Karpas-422 (cell line): ENCODE data around the gene CFAP57. TPM values are rescaled to one million over a fixed set of nuclear protein-coding genes. Genes with fewer than 3 reads are reported as not detected.

ENCODE experiments used
- DNase-seq: peaks from one replicate; pipeline ENCODE4 v3.0.0-alpha.2; 2015
- H2AFZ ChIP-seq: fragments of 200-600 bp; sonication (generic); 2 replicates; pipeline ENCODE4 v1.6.1; 2014; ENCODE audit warnings: antibody characterized with exemption, low read length, mixed read lengths
- H3K27ac ChIP-seq: fragments of 200-600 bp; sonication (generic); 2 replicates; pipeline ENCODE4 v1.5.1; 2014; ENCODE audit warnings: mild to moderate bottlenecking, low read length, moderate library complexity
- H3K27me3 ChIP-seq: fragments of 200-600 bp; sonication (generic); 2 replicates; pipeline ENCODE4 v1.6.1; 2014; ENCODE audit warnings: low read length, mixed read lengths
- H3K36me3 ChIP-seq: fragments of 200-600 bp; sonication (generic); 2 replicates; pipeline ENCODE4 v1.6.1; 2014; ENCODE audit warnings: low read length, mixed read lengths; ENCODE audit not compliant: insufficient read depth
- H3K4me1 ChIP-seq: fragments of 200-600 bp; sonication (generic); 2 replicates; pipeline ENCODE4 v1.6.1; 2014; ENCODE audit warnings: mild to moderate bottlenecking, low read length, mixed read lengths
- H3K4me2 ChIP-seq: fragments of 200-600 bp; sonication (generic); 2 replicates; pipeline ENCODE4 v1.6.1; 2014; ENCODE audit warnings: low read length, low read depth, mild to moderate bottlenecking; ENCODE audit not compliant: poor library complexity, severe bottlenecking
- H3K4me3 ChIP-seq: fragments of 200-600 bp; sonication (generic); 2 replicates; pipeline ENCODE4 v1.5.1; 2014; ENCODE audit warnings: mild to moderate bottlenecking, antibody characterized with exemption, low read length, mixed read lengths
- H3K79me2 ChIP-seq: fragments of 200-600 bp; sonication (generic); 2 replicates; pipeline ENCODE4 v1.6.1; 2014; ENCODE audit warnings: mild to moderate bottlenecking, low read length, mixed read lengths
- H3K9ac ChIP-seq: fragments of 200-600 bp; sonication (generic); 2 replicates; pipeline ENCODE4 v1.6.0; 2014; ENCODE audit warnings: low read length
- H3K9me2 ChIP-seq: fragments of 200-600 bp; sonication (generic), shearing (Covaris generic); replicated peaks from 2 replicates; pipeline ENCODE4 v1.6.0; 2014; ENCODE audit warnings: mild to moderate bottlenecking, low read length, moderate library complexity; ENCODE audit not compliant: insufficient read depth
- H3K9me3 ChIP-seq: fragments of 300-700, 200-600 bp; sonication (generic); 2 replicates; pipeline ENCODE4 v1.6.1; 2014; ENCODE audit warnings: low read length, mixed read lengths
- H4K20me1 ChIP-seq: fragments of 200-600 bp; sonication (generic); 2 replicates; pipeline ENCODE4 v1.6.1; 2014; ENCODE audit warnings: mild to moderate bottlenecking, antibody characterized with exemption, low read length, low read depth; ENCODE audit not compliant: insufficient read depth
- total RNA-seq: library from RNA; depleted of rRNA; stranded (reverse); fragments of >200 nt; shearing (Covaris generic); gene quantifications from 2 replicates; pipeline ENCODE4 v1.2.3, GENCODE V29; 2014; ENCODE audit warnings: low replicate concordance

Gene CFAP57
- total RNA-seq, 1 experiment from 2014 or later: not detected

DNA sequence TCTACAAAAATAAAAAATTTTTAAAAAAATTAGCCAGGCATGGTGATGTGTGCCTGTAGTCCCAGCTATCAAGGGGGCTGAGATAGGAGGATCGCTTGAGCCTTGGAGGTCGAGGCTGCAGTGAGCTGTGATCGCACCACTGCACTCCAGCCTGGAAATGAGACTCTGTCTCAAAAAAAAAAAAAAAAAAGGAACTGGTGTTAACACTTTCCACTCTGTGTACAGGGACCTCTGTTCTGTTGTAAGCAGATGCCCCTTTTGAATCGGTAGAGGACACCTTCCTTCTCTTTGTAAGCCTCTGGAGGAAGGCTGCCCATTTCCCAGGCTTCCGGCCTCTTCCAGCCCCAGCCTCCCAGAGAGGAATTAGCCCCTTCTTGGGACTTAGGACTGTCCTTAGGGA, 120.5 kb downstream of the CFAP57 start:
- DNase-seq: no peak
- Histone ChIP-seq H3K36me3 (no peaks in the 10 kb centered on the region), H3K27me3 (no peaks in the 10 kb centered on the region)

DNA sequence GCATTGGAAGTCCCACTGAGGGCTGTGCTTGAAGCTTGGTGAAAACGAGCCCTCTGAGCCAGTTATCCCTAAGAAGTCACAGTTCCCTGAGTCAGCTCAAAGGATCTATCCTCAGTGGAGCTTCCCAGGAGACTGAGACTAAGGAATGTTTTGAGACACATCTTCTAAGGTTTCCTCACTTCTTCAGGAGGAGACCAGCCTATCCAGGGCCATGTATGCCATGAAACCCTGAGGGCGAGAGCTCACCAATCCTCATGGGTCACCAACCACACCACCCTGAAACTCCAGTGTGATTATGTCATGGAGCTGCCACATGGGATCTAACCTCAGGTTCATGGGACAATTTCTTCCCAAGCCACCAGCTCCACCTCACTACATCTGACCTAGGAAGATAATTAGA, 121.0 kb downstream of the CFAP57 start:
- Histone ChIP-seq H3K4me1 (no peaks in the 10 kb centered on the region), H3K79me2 (no peaks in the 10 kb centered on the region), H3K27ac (no peak overlapping the region), H3K27me3 (no peaks in the 10 kb centered on the region), H3K4me3 (no peak overlapping the region), H4K20me1 (no peaks in the 10 kb centered on the region), H3K4me2 (no peak overlapping the region), H3K9ac (no peak overlapping the region), H3K9me3 (no peaks in the 10 kb centered on the region), H3K9me2 (no peaks in the 10 kb centered on the region), H3K36me3 (no peaks in the 10 kb centered on the region), H2AFZ (no peak overlapping the region)
- no peak for DNase-seq

More for the DNA sequence above, 120.5 kb downstream of the CFAP57 start:
- no peaks in the 10 kb centered on the region for H3K4me1 ChIP-seq
- no peak overlapping the region for H2AFZ ChIP-seq
- H3K4me3 ChIP-seq: no peak overlapping the region
- H3K27ac ChIP-seq: no peak overlapping the region
- no peaks in the 10 kb centered on the region for H3K9me2 ChIP-seq
- no peaks in the 10 kb centered on the region for H3K9me3 ChIP-seq
- H4K20me1 ChIP-seq: no peaks in the 10 kb centered on the region
- no peaks in the 10 kb centered on the region for H3K79me2 ChIP-seq
- no peak overlapping the region for H3K9ac ChIP-seq
- H3K4me2 ChIP-seq: no peak overlapping the region

DNA sequence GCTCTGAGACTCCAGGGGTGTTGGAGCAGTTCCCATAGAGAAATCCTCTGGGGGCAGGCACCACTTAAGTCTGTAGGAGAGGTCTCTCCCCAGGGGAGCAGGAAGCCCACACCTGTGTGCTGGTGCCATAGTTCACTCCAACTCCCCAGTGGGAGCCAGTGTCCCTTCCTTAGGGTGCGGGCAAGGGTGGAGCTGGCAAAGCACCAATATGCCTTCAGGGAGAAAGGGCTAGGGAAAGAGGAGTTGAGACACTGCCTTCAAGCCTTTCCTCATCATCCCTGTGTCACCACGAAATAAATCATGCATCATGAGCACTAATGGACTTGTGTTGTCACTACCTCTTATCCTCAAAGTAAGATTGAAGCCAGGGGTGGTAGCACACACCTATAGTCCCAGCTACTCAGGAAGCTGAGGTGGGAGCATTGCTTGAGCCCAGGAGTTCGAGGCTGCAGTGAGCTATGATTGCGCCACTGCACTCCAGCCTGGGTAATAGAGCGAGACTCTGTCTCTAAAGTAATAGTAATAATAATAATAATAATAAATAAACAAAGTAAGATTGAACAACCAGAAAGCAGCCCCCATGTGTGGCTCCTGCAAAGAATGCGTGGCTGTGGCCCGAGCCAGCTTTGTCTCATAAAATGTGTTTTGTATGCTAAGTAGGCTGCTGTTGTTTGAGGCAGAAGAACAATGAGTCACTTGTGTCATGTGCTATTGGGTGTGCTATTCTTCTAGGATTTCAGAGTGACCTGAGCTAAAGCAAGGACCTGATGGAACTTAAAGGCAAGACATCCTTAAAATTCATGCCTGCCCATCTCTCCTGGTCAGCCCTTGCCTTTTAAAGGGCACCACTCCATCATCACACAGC, 122.0 kb downstream of the CFAP57 start:
- no peaks in the 10 kb centered on the region for H4K20me1 ChIP-seq
- H3K79me2 ChIP-seq: no peaks in the 10 kb centered on the region
- no peak overlapping the region for H3K4me2 ChIP-seq
- no peaks in the 10 kb centered on the region for H3K9me2 ChIP-seq
- H3K9ac ChIP-seq: no peak overlapping the region
- H2AFZ ChIP-seq: no peak overlapping the region
- no peak overlapping the region for H3K4me3 ChIP-seq
- no peak for DNase-seq
- H3K36me3 ChIP-seq: no peaks in the 10 kb centered on the region
- H3K9me3 ChIP-seq: no peaks in the 10 kb centered on the region
- no peak overlapping the region for H3K27ac ChIP-seq
- H3K4me1 ChIP-seq: no peaks in the 10 kb centered on the region
- H3K27me3 ChIP-seq: no peaks in the 10 kb centered on the region

DNA sequence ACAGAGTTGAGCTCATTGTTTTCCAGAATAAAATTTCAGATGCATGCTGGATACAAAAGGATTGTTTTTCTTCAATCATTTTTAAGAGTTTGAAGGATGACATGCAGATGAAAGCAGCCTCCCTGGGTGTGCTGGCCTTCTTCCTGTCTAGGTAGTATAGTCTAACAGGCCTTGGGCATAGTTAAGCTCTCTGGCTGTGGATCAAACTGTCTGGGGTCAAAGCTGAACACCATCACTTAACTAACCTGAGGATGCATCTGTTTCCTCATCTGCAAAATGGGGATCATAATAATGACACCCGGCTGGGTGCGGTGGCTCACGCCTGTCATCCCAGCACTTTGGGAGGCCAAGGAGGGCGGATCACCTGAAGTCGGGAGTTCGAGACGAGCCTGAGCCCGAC, 122.6 kb downstream of the CFAP57 start:
- no peak overlapping the region for H3K27ac ChIP-seq
- DNase-seq: no peak
- H3K4me3 ChIP-seq: no peak overlapping the region
- no peaks in the 10 kb centered on the region for H3K9me2 ChIP-seq
- H3K79me2 ChIP-seq: no peaks in the 10 kb centered on the region
- H2AFZ ChIP-seq: no peak overlapping the region
- no peaks in the 10 kb centered on the region for H3K27me3 ChIP-seq
- no peaks in the 10 kb centered on the region for H3K4me1 ChIP-seq
- H3K36me3 ChIP-seq: no peaks in the 10 kb centered on the region
- H4K20me1 ChIP-seq: no peaks in the 10 kb centered on the region
- no peaks in the 10 kb centered on the region for H3K9me3 ChIP-seq
- H3K4me2 ChIP-seq: no peak overlapping the region
- no peak overlapping the region for H3K9ac ChIP-seq

DNA sequence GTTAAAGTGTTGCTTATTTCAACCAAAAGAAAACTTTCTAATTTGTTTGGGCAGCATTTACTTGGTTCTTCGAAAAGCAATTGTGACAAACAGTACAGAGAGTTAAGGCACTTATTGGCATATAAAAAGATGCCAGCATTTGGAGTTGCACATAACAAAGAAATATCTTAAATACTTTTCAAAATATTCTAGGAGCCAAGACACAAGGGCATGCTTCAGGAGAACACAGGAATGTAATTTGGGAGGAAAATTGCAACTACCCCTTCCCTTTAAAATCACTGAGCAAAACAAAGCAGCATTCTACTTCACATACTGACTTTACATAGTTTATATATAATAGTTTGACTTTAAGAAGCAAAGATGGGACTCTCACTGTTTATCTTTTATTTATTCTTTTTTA, 124.1 kb downstream of the CFAP57 start:
- DNase-seq: no peak
- H3K79me2 ChIP-seq: no peaks in the 10 kb centered on the region
- no peaks in the 10 kb centered on the region for H3K4me1 ChIP-seq
- H3K27me3 ChIP-seq: no peaks in the 10 kb centered on the region
- no peak overlapping the region for H3K4me3 ChIP-seq
- no peak overlapping the region for H3K27ac ChIP-seq
- H3K36me3 ChIP-seq: no peaks in the 10 kb centered on the region
- no peaks in the 10 kb centered on the region for H4K20me1 ChIP-seq
- no peaks in the 10 kb centered on the region for H3K9me2 ChIP-seq
- H3K9me3 ChIP-seq: no peaks in the 10 kb centered on the region
- no peak overlapping the region for H3K9ac ChIP-seq
- no peak overlapping the region for H3K4me2 ChIP-seq
- no peak overlapping the region for H2AFZ ChIP-seq

DNA sequence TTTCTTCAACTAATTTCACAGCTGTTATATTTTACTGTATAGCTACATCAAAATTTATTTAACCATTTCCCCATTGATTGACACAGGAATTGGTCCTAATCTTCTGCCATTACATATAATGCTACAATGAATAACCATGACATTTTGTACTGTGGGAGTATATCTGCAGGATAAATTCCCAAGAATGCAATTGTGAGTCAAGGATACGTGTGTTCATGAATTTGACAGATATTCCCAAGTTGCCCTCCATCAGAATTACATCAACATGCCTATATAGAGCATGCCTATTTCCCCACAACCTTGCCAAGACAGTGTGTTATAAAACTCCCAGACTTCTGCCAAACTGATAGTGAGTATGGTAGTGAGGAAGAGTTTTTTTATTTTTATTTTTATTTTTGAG, 125.9 kb downstream of the CFAP57 start:
- no peak overlapping the region for H3K9ac ChIP-seq
- no peaks in the 10 kb centered on the region for H3K36me3 ChIP-seq
- H3K9me2 ChIP-seq: no peaks in the 10 kb centered on the region
- no peaks in the 10 kb centered on the region for H3K9me3 ChIP-seq
- DNase-seq: no peak
- H3K79me2 ChIP-seq: no peaks in the 10 kb centered on the region
- H3K4me3 ChIP-seq: no peak overlapping the region
- H3K4me2 ChIP-seq: no peak overlapping the region
- H2AFZ ChIP-seq: no peak overlapping the region
- H4K20me1 ChIP-seq: no peaks in the 10 kb centered on the region
- no peaks in the 10 kb centered on the region for H3K4me1 ChIP-seq
- H3K27me3 ChIP-seq: no peaks in the 10 kb centered on the region
- no peak overlapping the region for H3K27ac ChIP-seq

DNA sequence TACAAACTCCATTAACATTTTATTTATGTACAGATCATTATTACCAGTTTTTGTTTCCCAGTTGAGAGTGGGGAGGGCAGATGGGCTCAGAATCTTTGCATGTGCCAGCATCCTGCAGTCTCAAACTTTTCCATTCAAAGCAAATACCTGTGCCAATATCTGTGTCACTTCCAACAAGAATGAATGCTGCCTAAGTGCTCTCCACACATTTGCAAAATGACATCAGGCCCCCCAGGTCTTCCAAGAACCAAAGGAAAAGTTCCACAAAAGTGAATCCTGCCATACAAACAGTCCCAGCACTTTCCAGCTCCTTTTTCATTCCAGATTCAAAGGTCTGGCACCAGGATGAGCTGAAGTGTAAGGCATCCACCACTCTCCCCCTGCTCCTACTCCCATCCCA, 127.0 kb downstream of the CFAP57 start:
- no peak overlapping the region for H3K9ac ChIP-seq
- no peaks in the 10 kb centered on the region for H3K9me3 ChIP-seq
- H2AFZ ChIP-seq: no peak overlapping the region
- no peak overlapping the region for H3K4me3 ChIP-seq
- H3K4me1 ChIP-seq: no peaks in the 10 kb centered on the region
- no peaks in the 10 kb centered on the region for H3K9me2 ChIP-seq
- H3K36me3 ChIP-seq: no peaks in the 10 kb centered on the region
- H3K79me2 ChIP-seq: no peaks in the 10 kb centered on the region
- DNase-seq: no peak
- H3K27me3 ChIP-seq: no peaks in the 10 kb centered on the region
- no peak overlapping the region for H3K4me2 ChIP-seq
- H3K27ac ChIP-seq: no peak overlapping the region
- H4K20me1 ChIP-seq: no peaks in the 10 kb centered on the region

DNA sequence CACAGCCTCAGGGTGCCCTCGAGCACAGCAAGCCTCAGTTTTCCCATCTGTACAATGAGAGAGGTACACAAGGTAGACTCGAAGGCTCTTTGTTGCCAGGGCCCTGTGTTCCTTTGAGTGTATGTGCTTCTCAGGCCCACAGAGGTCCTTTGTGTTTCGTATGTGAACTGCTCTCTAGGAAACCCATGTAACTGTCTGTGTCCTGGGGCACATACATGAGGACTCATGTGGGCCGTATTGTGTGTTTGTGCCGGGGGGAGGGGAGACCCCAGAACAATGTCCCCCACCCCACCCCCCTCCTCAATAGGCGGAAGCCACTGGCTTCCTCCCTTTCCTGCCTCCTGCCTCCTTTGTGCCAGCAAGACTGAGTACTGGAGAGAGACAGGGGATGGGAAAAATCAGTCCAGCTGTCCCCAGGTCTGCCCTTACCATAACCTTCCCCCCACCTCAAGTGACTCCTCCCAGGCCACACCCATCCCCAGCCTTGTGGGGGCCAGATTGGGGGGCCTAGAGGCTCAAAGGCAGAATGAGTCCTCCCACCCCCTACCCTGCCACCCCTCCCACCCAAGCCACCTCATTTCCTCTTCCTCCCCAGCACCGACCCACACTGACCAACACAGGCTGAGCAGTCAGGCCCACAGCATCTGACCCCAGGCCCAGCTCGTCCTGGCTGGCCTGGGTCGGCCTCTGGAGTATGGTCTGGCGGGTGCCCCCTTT, 128.4 kb downstream of the CFAP57 start, which contains the start of gene TIE1:
Gene TIE1, plus strand, starts transcription at position 605 of the 717 bp plus-strand sequence. Its CDS starts 90 bp downstream, at position 695.
- no peaks in the 10 kb centered on the region for H3K79me2 ChIP-seq
- no peak within 1 kb of the TSS for H3K9ac ChIP-seq
- no peaks in the 10 kb centered on the region for H3K9me3 ChIP-seq
- H3K27me3 ChIP-seq: no peaks in the 10 kb centered on the region
- no peak within 1 kb of the TSS for H3K4me3 ChIP-seq
- no peaks in the 10 kb centered on the region for H3K9me2 ChIP-seq
- no peak within 1 kb of the TSS for H2AFZ ChIP-seq
- no peak within 1 kb of the TSS for H3K27ac ChIP-seq
- no peak within 1 kb of the TSS for H3K4me2 ChIP-seq
- H3K4me1 ChIP-seq: peaks cover 5% of the 10 kb centered on the region
- H4K20me1 ChIP-seq: no peaks in the 10 kb centered on the region
- no peaks in the 10 kb centered on the region for H3K36me3 ChIP-seq
- no peak for DNase-seq
